Neural progenitor cell (in vitro differentiated cells): Measurements from ENCODE around the gene SKOR1.

Experiments
- CTCF ChIP-seq: fragments of 200-600 bp; sonication (generic); IDR thresholded peaks from 2 replicates; pipeline ENCODE4 v1.5.1; 2017; ENCODE audit warnings: antibody characterized with exemption, mild to moderate bottlenecking
- EZH2 ChIP-seq: fragments of 200-600 bp; sonication (generic); IDR thresholded peaks from 2 replicates; pipeline ENCODE4 v1.6.1; 2017; ENCODE audit warnings: antibody characterized with exemption, mild to moderate bottlenecking, moderate library complexity

GRCh38 chr15:67836955-67837354, 11.6 kb downstream of the SKOR1 start:
- TF ChIP-seq CTCF (no peak), EZH2 (no peak)
